GM18502 (cell line): ENCODE data around the gene KLHL36.
"Not testable (repeated sequence)": the region's sequence is repeated elsewhere in the genome, so short reads cannot be mapped to it uniquely, and the experiment has no call there.

Experiments used
- ATAC-seq: cut with Tn5 transposase; IDR thresholded peaks from one replicate; pipeline ENCODE4 v1.9.1; 2021; ENCODE audit warnings: mild to moderate bottlenecking; ENCODE audit not compliant: unreplicated experiment, poor library complexity

KLHL36 gene

GRCh38 chr16:84614968-84615813, 33.1 kb upstream of the KLHL36 start:
- ATAC-seq: no peak

GRCh38 chr16:84616515-84616914, 31.8 kb upstream of the KLHL36 start:
- ATAC-seq: no peak

GRCh38 chr16:84617041-84617790, 31.1 kb upstream of the KLHL36 start:
- peak; percentile 38 for ATAC-seq

- peak; percentile 81 for ATAC-seq
These were observed 30.3 kb upstream of the KLHL36 start, which contains the start of gene COTL1 for GRCh38 chr16:84617791-84618580. Gene COTL1, minus strand, starts transcription at chr16:84618078. Its CDS starts 164 bp downstream, at chr16:84617914.

- ATAC-seq: no peak
These were observed 29.5 kb upstream of the KLHL36 start for GRCh38 chr16:84618581-84619460.

GRCh38 chr16:84620913-84621312, 27.4 kb upstream of the KLHL36 start:
- ATAC-seq: not testable (repeated sequence)

GRCh38 chr16:84625556-84625955, 22.8 kb upstream of the KLHL36 start:
- no peak for ATAC-seq

- ATAC-seq: no peak
These were observed 20.0 kb upstream of the KLHL36 start for GRCh38 chr16:84628226-84628731.

- no peak for ATAC-seq
These were observed 18.7 kb upstream of the KLHL36 start for GRCh38 chr16:84629580-84629979.

- ATAC-seq: no peak
These were observed 18.3 kb upstream of the KLHL36 start for GRCh38 chr16:84630009-84630408.

- ATAC-seq: no peak
These were observed 17.7 kb upstream of the KLHL36 start for GRCh38 chr16:84630446-84631152.

GRCh38 chr16:84631153-84631466, 17.2 kb upstream of the KLHL36 start:
- no peak for ATAC-seq

- ATAC-seq: no peak
These were observed 16.4 kb upstream of the KLHL36 start for GRCh38 chr16:84631886-84632285.

GRCh38 chr16:84632862-84633261, 15.4 kb upstream of the KLHL36 start:
- ATAC-seq: not testable (repeated sequence)

- no peak for ATAC-seq
These were observed 14.7 kb upstream of the KLHL36 start for GRCh38 chr16:84633622-84634021.

GRCh38 chr16:84635702-84636101, 12.6 kb upstream of the KLHL36 start:
- ATAC-seq: no peak

GRCh38 chr16:84637709-84638108, 10.6 kb upstream of the KLHL36 start:
- ATAC-seq: no peak

- ATAC-seq: no peak
These were observed 10.0 kb upstream of the KLHL36 start for GRCh38 chr16:84638231-84638806.

- no peak for ATAC-seq
These were observed 8.2 kb upstream of the KLHL36 start for GRCh38 chr16:84640145-84640544.
